ENCODE data around the gene RTN4R. TPM values are rescaled to one million over a fixed set of nuclear protein-coding genes. Genes with fewer than 3 reads are reported as not detected.
A peak's percentile ranks its signal among the peaks of the same experiment; 100 is the strongest.
"Not testable (repeated sequence)": the region's sequence is repeated elsewhere in the genome, so short reads cannot be mapped to it uniquely, and the experiment has no call there.

The RTN4R gene
- total RNA-seq (2021): 9.6 and 9.9 TPM in 2 replicates
- Bru-seq, nascent RNA: percentile 39 among the genes with signal in this experiment
- percentile 41 among the genes with signal in this experiment for BruChase-seq, experiment 1, labeled RNA remaining after a 2-hour chase
- BruChase-seq, experiment 2, labeled RNA remaining after a 6-hour chase: percentile 51 among the genes with signal in this experiment
- long read RNA-seq, transcript RTN4R-201 (2 exons, 2,157 nt): major isoform, 6 of 18 reads
- long read RNA-seq, partial matches to known transcripts: 0 of 18 reads
- long read RNA-seq, other reads (novel, unspliced or antisense): 9 of 18 reads

DNA sequence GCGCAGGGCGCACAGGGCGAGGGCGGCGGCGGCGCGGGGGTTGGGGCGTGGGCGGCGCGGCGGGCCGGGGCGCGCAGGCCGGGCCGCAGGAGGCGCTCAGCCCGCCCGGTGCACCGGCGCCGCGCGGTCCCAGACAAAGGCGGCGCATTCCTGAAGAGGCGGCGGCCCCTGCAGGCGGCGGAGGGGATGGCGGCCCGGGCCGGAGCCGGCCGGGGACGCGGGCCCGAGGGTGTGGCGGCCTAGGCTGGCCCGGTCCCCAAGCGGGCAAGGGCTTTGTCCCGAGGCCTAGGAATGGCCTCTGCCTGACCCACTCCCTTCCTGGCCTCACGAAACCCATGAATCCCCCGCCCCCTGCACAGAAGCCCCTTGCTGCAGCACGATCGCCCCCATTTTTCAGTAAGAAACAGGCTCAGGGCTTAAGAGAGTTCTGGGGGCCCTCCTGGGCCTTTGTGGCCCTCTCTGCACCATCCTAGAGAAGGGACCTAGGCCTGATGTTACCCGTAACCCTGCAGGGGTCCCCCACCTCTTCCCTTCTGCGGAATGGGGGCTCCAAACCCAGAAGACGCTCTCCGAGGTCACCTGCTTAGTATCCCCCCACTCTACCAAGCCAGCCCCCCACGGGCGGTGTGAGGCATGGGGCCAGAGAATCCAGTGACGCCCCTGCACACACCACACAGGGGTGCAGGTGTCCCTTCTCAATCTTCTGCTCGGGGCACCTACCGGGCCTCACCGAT is at the start of gene RTN4R:
TSS of gene RTN4R (minus strand) at position 40 of the 734 bp plus-strand sequence. CDS start 226 bp downstream, outside the sequence.
- Histone ChIP-seq H3K27ac (ENCODE audit: low read depth, low read length, poor library complexity, severe bottlenecking) (peak within 1 kb of the TSS; percentile 37), H3K9me3 (ENCODE audit: low read depth, low read length, poor library complexity, severe bottlenecking) (no peaks in the 10 kb centered on the region), H3K4me1 (ENCODE audit: insufficient read depth, low read length, poor library complexity, severe bottlenecking) (peaks cover 8% of the 10 kb centered on the region), H3K4me3 (ENCODE audit: low read depth, low read length, poor library complexity, severe bottlenecking) (peak within 1 kb of the TSS; percentile 52), H3K27me3 (replicated peaks; ENCODE audit: insufficient read depth, low read depth, low read length, poor library complexity) (no peaks in the 10 kb centered on the region), H3K36me3 (ENCODE audit: insufficient read depth, low read length, poor library complexity, severe bottlenecking) (no peaks in the 10 kb centered on the region)
- intact Hi-C loops (cut with micrococcal nuclease; ENCODE audit: unreplicated experiment): loop anchor here (1.0 kb wide), 1 partner anchor 111 kb away; no protein-coding TSS in a partner anchor
- no peak for TF ChIP-seq EZH2 (IDR thresholded peaks at IDR 0.05; ENCODE audit: borderline replicate concordance, low read depth, low read length, poor library complexity, severe bottlenecking)
- TF ChIP-seq, protein P1, sequence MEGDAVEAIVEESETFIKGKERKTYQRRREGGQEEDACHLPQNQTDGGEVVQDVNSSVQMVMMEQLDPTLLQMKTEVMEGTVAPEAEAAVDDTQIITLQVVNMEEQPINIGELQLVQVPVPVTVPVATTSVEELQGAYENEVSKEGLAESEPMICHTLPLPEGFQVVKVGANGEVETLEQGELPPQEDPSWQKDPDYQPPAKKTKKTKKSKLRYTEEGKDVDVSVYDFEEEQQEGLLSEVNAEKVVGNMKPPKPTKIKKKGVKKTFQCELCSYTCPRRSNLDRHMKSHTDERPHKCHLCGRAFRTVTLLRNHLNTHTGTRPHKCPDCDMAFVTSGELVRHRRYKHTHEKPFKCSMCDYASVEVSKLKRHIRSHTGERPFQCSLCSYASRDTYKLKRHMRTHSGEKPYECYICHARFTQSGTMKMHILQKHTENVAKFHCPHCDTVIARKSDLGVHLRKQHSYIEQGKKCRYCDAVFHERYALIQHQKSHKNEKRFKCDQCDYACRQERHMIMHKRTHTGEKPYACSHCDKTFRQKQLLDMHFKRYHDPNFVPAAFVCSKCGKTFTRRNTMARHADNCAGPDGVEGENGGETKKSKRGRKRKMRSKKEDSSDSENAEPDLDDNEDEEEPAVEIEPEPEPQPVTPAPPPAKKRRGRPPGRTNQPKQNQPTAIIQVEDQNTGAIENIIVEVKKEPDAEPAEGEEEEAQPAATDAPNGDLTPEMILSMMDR (conservative IDR thresholded peaks at IDR 0.05; ENCODE audit: low read depth, low read length): peak; percentile 41; the same call in 1 of the 2 replicates
- ChIA-PET CTCF (no interaction called here), POLR2A (ENCODE audit: low non-redundant PET) (no interaction called here)
- DNase-seq (ENCODE audit: low spot score): peak; percentile 70
- BruUV-seq (replicated peaks): no TSS peak

DNA sequence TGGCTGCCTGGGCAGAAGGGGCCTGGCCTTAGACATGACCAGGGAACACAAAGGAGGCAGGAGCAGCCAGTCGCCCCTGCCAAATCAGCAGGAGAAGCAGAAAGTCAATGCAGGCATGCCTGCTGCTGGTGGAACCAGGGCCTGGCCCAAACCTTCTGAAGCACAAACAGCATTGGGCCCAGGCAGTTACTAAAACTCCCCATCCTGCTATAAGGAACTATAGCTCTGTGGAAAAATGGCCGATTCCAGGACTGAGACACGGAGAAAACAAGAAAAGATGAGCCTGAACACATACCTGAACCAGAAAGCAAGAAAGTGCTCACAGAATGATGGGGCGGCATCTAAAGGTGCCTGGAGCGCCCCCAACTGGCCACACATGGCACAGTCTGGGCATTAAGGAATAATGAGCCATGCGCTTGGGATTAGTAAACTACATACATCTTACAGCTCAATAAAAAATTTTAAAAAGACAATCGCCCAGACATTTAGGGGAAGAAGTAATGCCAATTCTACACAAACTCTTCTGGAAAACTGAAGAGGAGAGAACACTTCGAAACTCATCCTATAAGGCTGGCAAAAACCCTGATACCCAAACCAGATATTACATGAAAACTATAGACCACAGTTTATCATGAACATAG is 49.4 kb upstream of the RTN4R start:
- DNase-seq (ENCODE audit: low spot score); H3K27ac ChIP-seq (ENCODE audit: low read depth, low read length, poor library complexity, severe bottlenecking): not testable (repeated sequence)

DNA sequence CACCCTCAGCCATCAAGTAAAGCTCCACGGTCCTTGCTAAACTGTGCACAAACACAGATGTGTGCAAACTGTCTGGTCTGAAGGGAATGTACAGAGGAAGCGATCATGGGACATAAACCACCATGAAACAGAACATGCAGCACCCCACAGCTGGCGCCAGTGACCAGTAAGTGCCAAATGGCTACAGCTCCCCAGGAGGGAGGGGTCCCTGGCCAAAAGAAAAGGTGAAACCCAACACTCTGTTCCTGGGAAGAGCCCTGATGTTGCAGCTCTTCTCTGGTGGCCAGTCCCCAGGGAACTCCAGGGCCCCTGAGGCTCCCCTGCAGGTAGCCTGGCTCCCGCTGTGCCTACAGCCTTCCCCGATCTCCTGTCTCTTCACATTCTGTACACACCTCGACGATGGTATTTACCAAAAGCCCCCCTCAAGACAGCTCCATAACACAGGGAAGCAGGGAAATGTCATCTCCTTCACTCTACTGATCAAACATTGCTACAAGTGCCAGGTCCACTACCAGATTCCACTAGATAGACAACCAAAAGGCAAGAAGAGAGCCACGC is 48.8 kb upstream of the RTN4R start:
- Histone ChIP-seq H3K9me3 (ENCODE audit: low read depth, low read length, poor library complexity, severe bottlenecking) (no peaks in the 10 kb centered on the region), H3K27me3 (replicated peaks; ENCODE audit: insufficient read depth, low read depth, low read length, poor library complexity) (no peaks in the 10 kb centered on the region), H3K4me1 (ENCODE audit: insufficient read depth, low read length, poor library complexity, severe bottlenecking) (peaks cover 3% of the 10 kb centered on the region), H3K4me3 (ENCODE audit: low read depth, low read length, poor library complexity, severe bottlenecking) (no peak overlapping the region), H3K36me3 (ENCODE audit: insufficient read depth, low read length, poor library complexity, severe bottlenecking) (no peaks in the 10 kb centered on the region), H3K27ac (ENCODE audit: low read depth, low read length, poor library complexity, severe bottlenecking) (no peak overlapping the region)
- BruUV-seq (replicated peaks): no TSS peak
- ChIA-PET CTCF (interaction anchor here (0.6 kb wide), 1 partner anchor 101 kb away, joined by 3 read pairs; no protein-coding TSS in a partner anchor), POLR2A (ENCODE audit: low non-redundant PET) (no interaction called here)
- intact Hi-C loops (cut with micrococcal nuclease; ENCODE audit: unreplicated experiment): no loop called here
- no peak for TF ChIP-seq EZH2 (IDR thresholded peaks at IDR 0.05; ENCODE audit: borderline replicate concordance, low read depth, low read length, poor library complexity, severe bottlenecking)
- TF ChIP-seq, protein P1 (conservative IDR thresholded peaks at IDR 0.05; ENCODE audit: low read depth, low read length): no peak
- no peak for DNase-seq (ENCODE audit: low spot score)

More for the DNA sequence above, 49.4 kb upstream of the RTN4R start:
- H3K4me1 ChIP-seq (ENCODE audit: insufficient read depth, low read length, poor library complexity, severe bottlenecking); intact Hi-C loops (cut with micrococcal nuclease; ENCODE audit: unreplicated experiment); H3K9me3 ChIP-seq (ENCODE audit: low read depth, low read length, poor library complexity, severe bottlenecking); H3K36me3 ChIP-seq (ENCODE audit: insufficient read depth, low read length, poor library complexity, severe bottlenecking); H3K27me3 ChIP-seq (replicated peaks; ENCODE audit: insufficient read depth, low read depth, low read length, poor library complexity); H3K4me3 ChIP-seq (ENCODE audit: low read depth, low read length, poor library complexity, severe bottlenecking); POLR2A ChIA-PET (ENCODE audit: low non-redundant PET): not testable (repeated sequence)
- TSS peak; percentile 30 for BruUV-seq (replicated peaks)
- TF ChIP-seq, protein P1 (conservative IDR thresholded peaks at IDR 0.05; ENCODE audit: low read depth, low read length): peak; percentile 71
- CTCF ChIA-PET: interaction anchor here (0.5 to 0.6 kb wide), 3 partner anchors 26 to 355 kb away, joined by 3 to 4 read pairs (median 3); no protein-coding TSS in a partner anchor

All from A673 (cell line).